GM21526 (cell line): ENCODE data around the gene MLYCD.

Experiments used
- ATAC-seq: cut with Tn5 transposase; IDR thresholded peaks from one replicate; pipeline ENCODE4 v1.9.1; 2021; ENCODE audit warnings: moderate library complexity; ENCODE audit not compliant: unreplicated experiment, low FRiP score

Gene MLYCD

GRCh38 chr16:83966153-83966696, 67.3 kb downstream of the MLYCD start:
- ATAC-seq = no peak

GRCh38 chr16:83967091-83967490, 68.2 kb downstream of the MLYCD start:
- ATAC-seq = no peak

GRCh38 chr16:83967838-83968305, 69.0 kb downstream of the MLYCD start, which contains the start of gene NECAB2:
TSS of gene NECAB2 (plus strand) at chr16:83968244. CDS start at chr16:83968649, 405 bp downstream.
- ATAC-seq = no peak

- ATAC-seq = no peak
Observed at GRCh38 chr16:83968306-83968851, 69.5 kb downstream of the MLYCD start.

- no peak for ATAC-seq
Observed at GRCh38 chr16:83968891-83969649, 70.2 kb downstream of the MLYCD start.

GRCh38 chr16:83969771-83970429, 71.0 kb downstream of the MLYCD start:
- no peak for ATAC-seq

GRCh38 chr16:83970430-83970815, 71.5 kb downstream of the MLYCD start:
- no peak for ATAC-seq

- no peak for ATAC-seq
Observed at GRCh38 chr16:83971165-83972130, 72.5 kb downstream of the MLYCD start.

- ATAC-seq = no peak
Observed at GRCh38 chr16:83972256-83973008, 73.5 kb downstream of the MLYCD start.

- no peak for ATAC-seq
Observed at GRCh38 chr16:83973077-83973476, 74.2 kb downstream of the MLYCD start.

GRCh38 chr16:83973581-83974385, 74.9 kb downstream of the MLYCD start:
- no peak for ATAC-seq

GRCh38 chr16:83974475-83974874, 75.6 kb downstream of the MLYCD start:
- no peak for ATAC-seq

- no peak for ATAC-seq
Observed at GRCh38 chr16:83975590-83976260, 76.8 kb downstream of the MLYCD start.
